Right atrium auricular region (tissue), 2 donors: ENCODE data around the gene MAN2B2. TPM values are rescaled to one million over a fixed set of nuclear protein-coding genes. Genes with fewer than 3 reads are reported as not detected.

Experiments used
- DNase-seq: peaks from one replicate; pipeline ENCODE4 v3.0.0-alpha.2; 2019; ENCODE audit warnings: low spot score
- H3K27ac ChIP-seq, 2 donors: fragments of 200-600 bp; sonication (generic); 1 replicate in 1 of 2; 2 replicates in 1 of 2; pipeline ENCODE4 v1.5.1; 2016 to 2019
- H3K27me3 ChIP-seq, 2 donors: fragments of 200-600 bp; sonication (generic); one replicate each; pipeline versions ENCODE4 v1.5.1 to v1.6.0; 2017 to 2019
- H3K36me3 ChIP-seq: fragments of 200-600 bp; sonication (generic); one replicate; pipeline ENCODE4 v1.5.1; 2016
- H3K4me1 ChIP-seq, 2 donors: fragments of 200-600 bp; sonication (generic); one replicate each; pipeline versions ENCODE4 v1.5.1 to v1.6.0; 2017 to 2019
- H3K4me3 ChIP-seq, 2 donors: fragments of 200-600 bp; sonication (generic); 1 replicate in 1 of 2; 2 replicates in 1 of 2; pipeline ENCODE4 v1.5.1; 2017 to 2019; ENCODE audit warnings: mild to moderate bottlenecking in 1 of 2, moderate library complexity in 1 of 2
- H3K9me3 ChIP-seq, 2 donors: fragments of 200-600 bp; sonication (generic); one replicate each; pipeline ENCODE4 v1.5.1; 2019
- total RNA-seq, 2 donors: library from RNA; depleted of rRNA; stranded (reverse); fragments of >200 nt; gene quantifications; one replicate each; pipeline ENCODE4 v1.1.0, GENCODE V29; 2016
- TF ChIP-seq, protein P1 (sequence below), 2 donors: fragments of 200-600 bp; sonication (generic); IDR thresholded peaks; one replicate each; pipeline ENCODE4 v1.5.1; 2019; ENCODE audit warnings: antibody characterized with exemption in 2 of 2

Gene MAN2B2
- total RNA-seq, 2 donors from 2014 or later: 23.7 to 25.5 TPM

DNA sequence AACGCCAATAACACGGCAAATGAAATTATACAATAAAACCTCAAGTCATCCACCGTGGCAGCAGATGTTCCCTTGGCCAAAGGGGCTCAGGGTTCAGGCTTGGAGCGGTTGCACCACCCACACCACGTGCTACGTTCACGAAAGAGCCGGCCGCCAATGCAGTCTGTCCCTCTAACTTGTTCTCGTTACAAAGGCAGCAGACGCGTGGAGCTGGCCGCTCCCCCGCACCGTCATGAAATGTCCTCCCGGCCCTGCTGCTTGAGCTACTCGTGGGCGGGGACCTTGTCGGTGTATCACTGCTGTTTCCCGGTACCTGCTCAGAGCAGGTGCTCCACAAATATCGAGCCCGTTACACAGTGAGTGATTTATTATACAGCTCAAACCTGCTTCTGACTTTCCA, 36.4 kb upstream of the MAN2B2 start:
- H3K4me3 ChIP-seq: no peak overlapping the region
- TF ChIP-seq, protein P1, sequence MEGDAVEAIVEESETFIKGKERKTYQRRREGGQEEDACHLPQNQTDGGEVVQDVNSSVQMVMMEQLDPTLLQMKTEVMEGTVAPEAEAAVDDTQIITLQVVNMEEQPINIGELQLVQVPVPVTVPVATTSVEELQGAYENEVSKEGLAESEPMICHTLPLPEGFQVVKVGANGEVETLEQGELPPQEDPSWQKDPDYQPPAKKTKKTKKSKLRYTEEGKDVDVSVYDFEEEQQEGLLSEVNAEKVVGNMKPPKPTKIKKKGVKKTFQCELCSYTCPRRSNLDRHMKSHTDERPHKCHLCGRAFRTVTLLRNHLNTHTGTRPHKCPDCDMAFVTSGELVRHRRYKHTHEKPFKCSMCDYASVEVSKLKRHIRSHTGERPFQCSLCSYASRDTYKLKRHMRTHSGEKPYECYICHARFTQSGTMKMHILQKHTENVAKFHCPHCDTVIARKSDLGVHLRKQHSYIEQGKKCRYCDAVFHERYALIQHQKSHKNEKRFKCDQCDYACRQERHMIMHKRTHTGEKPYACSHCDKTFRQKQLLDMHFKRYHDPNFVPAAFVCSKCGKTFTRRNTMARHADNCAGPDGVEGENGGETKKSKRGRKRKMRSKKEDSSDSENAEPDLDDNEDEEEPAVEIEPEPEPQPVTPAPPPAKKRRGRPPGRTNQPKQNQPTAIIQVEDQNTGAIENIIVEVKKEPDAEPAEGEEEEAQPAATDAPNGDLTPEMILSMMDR (IDR thresholded peaks at IDR 0.05): no peak
- no peak overlapping the region for H3K27ac ChIP-seq
- DNase-seq: no peak
- peaks cover 0 to 9% of the 10 kb centered on the region in 2 donors for H3K9me3 ChIP-seq
- H3K36me3 ChIP-seq: no peaks in the 10 kb centered on the region
- no peaks in the 10 kb centered on the region for H3K27me3 ChIP-seq
- no peaks in the 10 kb centered on the region for H3K4me1 ChIP-seq

DNA sequence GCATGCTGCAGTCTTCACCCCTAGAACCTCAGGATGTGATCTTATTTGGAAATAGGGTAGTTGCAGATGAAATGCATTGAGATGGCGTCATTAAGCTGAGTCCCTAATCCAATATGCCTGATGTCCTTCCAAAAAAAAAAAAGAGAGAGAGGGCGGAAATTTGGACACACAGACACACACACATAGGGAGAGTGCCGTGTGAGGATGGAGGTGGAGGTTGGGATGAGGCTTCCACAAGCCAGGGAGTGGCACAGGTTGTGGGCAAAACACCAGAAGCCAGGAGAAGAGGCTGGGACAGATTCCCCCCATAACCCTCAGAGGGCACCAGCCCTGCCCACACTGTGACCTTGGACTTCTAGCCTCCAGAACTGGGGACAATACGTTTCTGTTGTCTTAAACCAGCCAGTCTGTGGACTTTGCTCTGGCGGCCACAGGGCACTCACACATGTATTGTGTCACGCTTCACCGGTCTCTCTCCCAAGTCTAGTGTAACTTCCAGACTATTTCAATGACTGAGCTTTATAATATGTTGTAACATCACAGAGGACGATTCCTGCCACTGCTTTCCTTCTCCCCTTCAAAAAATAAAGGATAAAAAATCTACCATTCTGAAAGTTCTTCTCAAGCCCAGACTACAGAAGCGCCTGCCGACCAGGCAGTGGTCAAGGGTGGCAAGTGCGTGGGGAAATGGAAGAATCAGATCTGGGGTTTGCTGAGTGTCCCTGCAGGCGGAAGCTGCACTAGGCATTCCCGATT, 35.8 kb upstream of the MAN2B2 start:
- H3K27me3 ChIP-seq: no peaks in the 10 kb centered on the region

DNA sequence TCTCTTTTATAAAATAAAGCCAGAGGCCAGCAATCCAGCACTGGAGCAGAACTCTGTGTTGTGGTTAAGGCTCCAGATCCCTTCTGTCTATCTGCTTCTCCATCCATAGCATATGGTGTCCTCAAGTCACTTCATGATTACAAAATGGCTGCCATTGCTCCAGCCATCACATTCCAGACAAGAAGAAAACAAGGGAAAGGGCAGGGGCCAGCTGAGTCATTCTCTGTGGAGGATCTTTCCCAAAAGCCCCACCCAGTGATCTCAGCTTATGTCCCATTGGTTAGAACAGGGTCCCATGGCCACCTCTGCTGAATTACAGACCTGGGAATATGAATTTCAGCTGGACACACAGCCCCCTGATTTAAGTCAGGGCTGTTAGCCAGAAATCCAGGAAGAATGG, 34.1 kb upstream of the MAN2B2 start:
- Histone ChIP-seq H3K9me3 (peaks cover 0 to 9% of the 10 kb centered on the region in 2 donors), H3K4me1 (no peaks in the 10 kb centered on the region), H3K27me3 (no peaks in the 10 kb centered on the region), H3K27ac (no peak overlapping the region), H3K4me3 (no peak overlapping the region), H3K36me3 (no peaks in the 10 kb centered on the region)
- DNase-seq: no peak
- TF ChIP-seq, protein P1 (IDR thresholded peaks at IDR 0.05): no peak

More for the DNA sequence above, 35.8 kb upstream of the MAN2B2 start:
- TF ChIP-seq, protein P1 (IDR thresholded peaks at IDR 0.05): no peak
- Histone ChIP-seq H3K36me3 (no peaks in the 10 kb centered on the region), H3K9me3 (peaks cover 0 to 9% of the 10 kb centered on the region in 2 donors), H3K4me3 (no peak overlapping the region), H3K27ac (no peak overlapping the region), H3K4me1 (no peaks in the 10 kb centered on the region)
- no peak for DNase-seq

DNA sequence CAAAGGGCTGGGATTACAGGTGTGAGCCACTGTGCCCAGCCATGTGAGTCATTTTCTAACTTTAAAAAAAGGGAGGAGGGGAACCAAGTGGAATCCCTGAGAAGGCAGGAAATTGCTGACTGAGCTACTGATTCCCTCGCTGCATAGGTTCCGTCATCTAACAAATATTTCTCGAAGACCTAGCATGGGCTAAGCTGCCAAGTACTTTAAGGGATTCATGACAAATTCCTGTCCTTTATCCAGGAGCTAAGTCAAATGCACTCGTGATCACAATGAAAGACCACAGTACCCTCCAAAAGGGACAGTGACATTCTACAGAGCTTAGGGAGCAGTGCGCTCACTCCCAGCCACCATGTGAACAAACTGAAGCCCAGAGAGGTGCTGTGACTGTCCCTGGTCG, 33.2 kb upstream of the MAN2B2 start:
- H3K9me3 ChIP-seq: peaks cover 0 to 9% of the 10 kb centered on the region in 2 donors
- H3K27me3 ChIP-seq: no peaks in the 10 kb centered on the region
- TF ChIP-seq, protein P1 (IDR thresholded peaks at IDR 0.05): no peak
- no peaks in the 10 kb centered on the region for H3K36me3 ChIP-seq
- H3K4me3 ChIP-seq: no peak overlapping the region
- DNase-seq: no peak
- no peaks in the 10 kb centered on the region for H3K4me1 ChIP-seq
- no peak overlapping the region for H3K27ac ChIP-seq

GRCh38 chr4:6542951-6543350, 32.0 kb upstream of the MAN2B2 start:
- Histone ChIP-seq H3K36me3 (no peaks in the 10 kb centered on the region), H3K27ac (no peak overlapping the region), H3K4me1 (no peaks in the 10 kb centered on the region), H3K9me3 (peaks cover 0 to 9% of the 10 kb centered on the region in 2 donors), H3K4me3 (no peak overlapping the region), H3K27me3 (no peaks in the 10 kb centered on the region)
- TF ChIP-seq, protein P1 (IDR thresholded peaks at IDR 0.05): no peak
- no peak for DNase-seq

GRCh38 chr4:6546091-6546490, 28.9 kb upstream of the MAN2B2 start:
- H3K4me1 ChIP-seq: no peaks in the 10 kb centered on the region
- no peaks in the 10 kb centered on the region for H3K27me3 ChIP-seq
- TF ChIP-seq, protein P1 (IDR thresholded peaks at IDR 0.05): no peak
- H3K27ac ChIP-seq: no peak overlapping the region
- no peak for DNase-seq
- H3K9me3 ChIP-seq: peaks cover 0 to 2% of the 10 kb centered on the region in 2 donors
- no peaks in the 10 kb centered on the region for H3K36me3 ChIP-seq
- H3K4me3 ChIP-seq: no peak overlapping the region
